Lower leg skin (tissue), 3 donors: ENCODE data around the gene CAV1.

Source experiments
- CTCF ChIP-seq, 3 donors: fragments of 450-650 bp; IDR thresholded peaks; one replicate each; pipeline ENCODE4 v1.5.1; 2016; ENCODE audit warnings: antibody characterized with exemption in 3 of 3, mild to moderate bottlenecking in 3 of 3, moderate library complexity in 2 of 3
- POLR2A ChIP-seq, 2 donors: fragments of 450-650 bp; IDR thresholded peaks; one replicate each; pipeline ENCODE4 v1.6.1; 2016 to 2017; ENCODE audit warnings: antibody characterized with exemption in 2 of 2, mild to moderate bottlenecking in 1 of 2, moderate library complexity in 1 of 2

GRCh38 chr7:116554436-116554835, 29.6 kb downstream of the CAV1 start:
- no peak for TF ChIP-seq CTCF (IDR thresholded peaks at IDR 0.05)
- TF ChIP-seq POLR2A (IDR thresholded peaks at IDR 0.05), result no peak
